GM19099 (cell line): ENCODE measurements around the gene KIF18A.
A peak's percentile ranks its signal among the peaks of the same experiment; 100 is the strongest.

Experiments
- POLR2A ChIP-seq: IDR thresholded peaks from 3 replicates; pipeline ENCODE4 v1.6.1; 2011; ENCODE audit warnings: low read depth; ENCODE audit not compliant: insufficient read length; ENCODE audit errors: extremely low read depth

KIF18A gene

GRCh38 chr11:28107750-28108618, at the start of gene KIF18A, which contains the start of gene METTL15:
Gene KIF18A (minus strand): TSS chr11:28108156. CDS start chr11:28097947, 10,209 bp downstream.
Gene METTL15 (plus strand): TSS chr11:28108388. CDS start chr11:28113335, 4,947 bp downstream.
- TF ChIP-seq POLR2A: peak; percentile 80

GRCh38 chr11:28153586-28153985, 45.6 kb upstream of the KIF18A start:
- TF ChIP-seq POLR2A: no peak

GRCh38 chr11:28152743-28153142, 44.8 kb upstream of the KIF18A start:
- no peak for TF ChIP-seq POLR2A

GRCh38 chr11:28146123-28146751, 38.3 kb upstream of the KIF18A start:
- no peak for TF ChIP-seq POLR2A

GRCh38 chr11:28144808-28145207, 36.9 kb upstream of the KIF18A start:
- no peak for TF ChIP-seq POLR2A

- no peak for TF ChIP-seq POLR2A
Observed at GRCh38 chr11:28142724-28143123, 34.8 kb upstream of the KIF18A start.

GRCh38 chr11:28140689-28141455, 32.9 kb upstream of the KIF18A start:
- TF ChIP-seq POLR2A: no peak

GRCh38 chr11:28139841-28140415, 32.0 kb upstream of the KIF18A start:
- no peak for TF ChIP-seq POLR2A

- no peak for TF ChIP-seq POLR2A
Observed at GRCh38 chr11:28137832-28138231, 29.9 kb upstream of the KIF18A start.

GRCh38 chr11:28137366-28137765, 29.4 kb upstream of the KIF18A start:
- no peak for TF ChIP-seq POLR2A

- TF ChIP-seq POLR2A: no peak
Observed at GRCh38 chr11:28133146-28133545, 25.2 kb upstream of the KIF18A start.

- no peak for TF ChIP-seq POLR2A
Observed at GRCh38 chr11:28132548-28132947, 24.6 kb upstream of the KIF18A start.

- TF ChIP-seq POLR2A: no peak
Observed at GRCh38 chr11:28123151-28123581, 15.2 kb upstream of the KIF18A start.

- no peak for TF ChIP-seq POLR2A
Observed at GRCh38 chr11:28117712-28118111, 9.8 kb upstream of the KIF18A start.

- no peak for TF ChIP-seq POLR2A
Observed at GRCh38 chr11:28114731-28115130, 6.8 kb upstream of the KIF18A start.

GRCh38 chr11:28114116-28114515, 6.2 kb upstream of the KIF18A start:
- TF ChIP-seq POLR2A: no peak

- TF ChIP-seq POLR2A: no peak
Observed at GRCh38 chr11:28110821-28111200, 2.9 kb upstream of the KIF18A start.
